Mesenchymal stem cell (in vitro differentiated cells and primary cell): ENCODE measurements around the gene MBD2. TPM values are rescaled to one million over a fixed set of nuclear protein-coding genes. Genes with fewer than 3 reads are reported as not detected.

Experiments
- DNase-seq: peaks from one replicate; pipeline ENCODE4 v3.0.0-alpha.2; 2013
- H2AFZ ChIP-seq: one replicate; pipeline ENCODE4 v1.6.1; 2013; ENCODE audit warnings: low read depth, mild to moderate bottlenecking, control low read depth, inconsistent platforms, low read length, moderate library complexity
- H2AK5ac ChIP-seq: 2 replicates; pipeline ENCODE4 v1.6.1; 2013; ENCODE audit warnings: low read length, moderate library complexity, mild to moderate bottlenecking, inconsistent platforms; ENCODE audit not compliant: severe bottlenecking
- H2BK120ac ChIP-seq: one replicate; pipeline ENCODE4 v1.6.1; 2013; ENCODE audit warnings: low read depth, mild to moderate bottlenecking, inconsistent platforms, low read length, moderate library complexity
- H2BK12ac ChIP-seq, 2 experiments: one replicate each; pipeline ENCODE4 v1.6.1; 2013; ENCODE audit warnings: inconsistent platforms in 2 of 2, low read length in 2 of 2, mild to moderate bottlenecking in 2 of 2, moderate library complexity in 2 of 2, control low read depth in 1 of 2
- H2BK15ac ChIP-seq: one replicate; pipeline ENCODE4 v1.6.1; 2013; ENCODE audit warnings: mild to moderate bottlenecking, low read depth, inconsistent platforms; ENCODE audit not compliant: poor library complexity, severe bottlenecking
- H2BK5ac ChIP-seq: 2 replicates; pipeline ENCODE4 v1.6.1; 2013; ENCODE audit warnings: low read depth, mild to moderate bottlenecking, low read length, control low read depth, inconsistent platforms; ENCODE audit not compliant: poor library complexity, severe bottlenecking
- H3K14ac ChIP-seq, 2 experiments: one replicate each; pipeline ENCODE4 v1.6.1; 2013; ENCODE audit warnings: inconsistent platforms in 2 of 2, low read length in 2 of 2, control low read depth in 1 of 2, mild to moderate bottlenecking in 1 of 2, moderate library complexity in 1 of 2
- H3K18ac ChIP-seq, 2 experiments: one replicate each; pipeline ENCODE4 v1.6.1; 2013; ENCODE audit warnings: inconsistent platforms in 2 of 2, low read length in 2 of 2, control low read depth in 1 of 2, low read depth in 1 of 2, mild to moderate bottlenecking in 1 of 2
- H3K23ac ChIP-seq, 2 experiments: one replicate each; pipeline ENCODE4 v1.6.1; 2013; ENCODE audit warnings: inconsistent platforms in 2 of 2, low read length in 2 of 2, mild to moderate bottlenecking in 2 of 2, moderate library complexity in 2 of 2, control low read depth in 1 of 2
- H3K27ac ChIP-seq: 2 replicates; pipeline ENCODE4 v1.5.1; 2013; ENCODE audit warnings: mild to moderate bottlenecking, moderate library complexity, low read length, control low read depth, inconsistent platforms; ENCODE audit not compliant: poor library complexity, severe bottlenecking
- H3K27me3 ChIP-seq, 2 experiments: 2 replicates each; pipeline versions ENCODE4 v1.6.1 to v1.7.0; 2013; ENCODE audit warnings: low read length in 2 of 2, mild to moderate bottlenecking in 2 of 2, moderate library complexity in 2 of 2, control low read depth in 1 of 2, inconsistent platforms in 1 of 2; ENCODE audit not compliant: control insufficient read depth in 1 of 2, insufficient read depth in 1 of 2
- H3K36me3 ChIP-seq, 2 experiments: 2 replicates each; pipeline versions ENCODE4 v1.6.1 to v1.7.0; 2013; ENCODE audit warnings: low read length in 2 of 2, control low read depth in 1 of 2, inconsistent platforms in 1 of 2, low read depth in 1 of 2, mild to moderate bottlenecking in 1 of 2; ENCODE audit not compliant: insufficient read depth in 2 of 2, control insufficient read depth in 1 of 2
- H3K4ac ChIP-seq, 2 experiments: one replicate each; pipeline ENCODE4 v1.6.1; 2013; ENCODE audit warnings: inconsistent platforms in 2 of 2, low read length in 2 of 2, mild to moderate bottlenecking in 2 of 2, moderate library complexity in 2 of 2, control low read depth in 1 of 2, low read depth in 1 of 2
- H3K4me1 ChIP-seq: 2 replicates; pipeline ENCODE4 v1.6.1; 2013; ENCODE audit warnings: low read depth, low read length, control low read depth; ENCODE audit not compliant: control insufficient read depth, insufficient read depth
- H3K4me2 ChIP-seq: 2 replicates; pipeline ENCODE4 v1.6.1; 2013; ENCODE audit warnings: low read length, mild to moderate bottlenecking, inconsistent platforms; ENCODE audit not compliant: poor library complexity, severe bottlenecking
- H3K4me3 ChIP-seq, 2 experiments: 2 replicates each; pipeline versions ENCODE4 v1.5.1 to v1.7.0; 2013; ENCODE audit warnings: low read length in 2 of 2, mild to moderate bottlenecking in 2 of 2, control low read depth in 1 of 2, low read depth in 1 of 2; ENCODE audit not compliant: insufficient read depth in 1 of 2
- H3K79me1 ChIP-seq: replicated peaks from 2 replicates; pipeline ENCODE4 v1.6.1; 2013; ENCODE audit warnings: mild to moderate bottlenecking, control low read depth, low read length, inconsistent platforms; ENCODE audit not compliant: poor library complexity, severe bottlenecking
- H3K9ac ChIP-seq: 2 replicates; pipeline ENCODE4 v1.7.0; 2013; ENCODE audit warnings: mild to moderate bottlenecking, low read length, moderate library complexity
- H3K9me3 ChIP-seq: 2 replicates; pipeline ENCODE4 v1.7.0; 2013; ENCODE audit warnings: mild to moderate bottlenecking, low read length; ENCODE audit not compliant: control insufficient read depth
- H4K8ac ChIP-seq: one replicate; pipeline ENCODE4 v1.6.1; 2013; ENCODE audit warnings: inconsistent platforms, mild to moderate bottlenecking, low read length, moderate library complexity
- H4K91ac ChIP-seq: one replicate; pipeline ENCODE4 v1.6.1; 2013; ENCODE audit warnings: mild to moderate bottlenecking, low read length, inconsistent platforms
- WGBS: methylation state at CpG from one replicate; pipeline ENCODE4 v1.1.7; 2013; ENCODE audit warnings: mixed read lengths; 5-methylcytosine and 5-hydroxymethylcytosine counted together
- polyA plus RNA-seq, 2 experiments: library from polyadenylated mRNA; stranded (reverse); fragments of 200-250 nt; gene quantifications; one replicate each; pipeline ENCODE4 v1.2.3, GENCODE V29; 2013

The MBD2 gene
- polyA plus RNA-seq (2013, experiment 1 of 2) = 25.6 TPM
- 26.0 TPM for polyA plus RNA-seq (2013, experiment 2 of 2)

- H2BK5ac ChIP-seq = peak within 1 kb of the TSS; percentile 66
- no peaks in the 10 kb centered on the region for H3K4me1 ChIP-seq
- H3K18ac ChIP-seq = peak within 1 kb of the TSS; percentile 54 to 90
- no peaks in the 10 kb centered on the region for H3K79me1 ChIP-seq
- H3K4me3 ChIP-seq = peak within 1 kb of the TSS; percentile 79 to 96
- peak within 1 kb of the TSS; percentile 61 for H2AFZ ChIP-seq
- H3K9ac ChIP-seq = peak within 1 kb of the TSS; percentile 89
- peak within 1 kb of the TSS; percentile 78 for H3K4me2 ChIP-seq
- H3K27ac ChIP-seq = peak within 1 kb of the TSS; percentile 63
- peak within 1 kb of the TSS; percentile 83 for H2BK15ac ChIP-seq
- peak within 1 kb of the TSS; percentile 64 for H4K8ac ChIP-seq
- H3K4ac ChIP-seq = peak within 1 kb of the TSS; percentile 86 to 87
- peak within 1 kb of the TSS in 1 of 2 experiments; percentile 40 for H3K23ac ChIP-seq
- 2% methylated on average over 29 of the region's 66 CpGs for WGBS
- peaks cover 0 to 5% of the 10 kb centered on the region in 2 experiments for H3K36me3 ChIP-seq
- H3K14ac ChIP-seq = peak within 1 kb of the TSS; percentile 81 to 86
- peak within 1 kb of the TSS in 1 of 2 experiments; percentile 31 for H2BK12ac ChIP-seq
- peak; percentile 94 for DNase-seq
- H2AK5ac ChIP-seq = no peak within 1 kb of the TSS
- peak within 1 kb of the TSS; percentile 83 for H4K91ac ChIP-seq
- H3K9me3 ChIP-seq = no peaks in the 10 kb centered on the region
- peak within 1 kb of the TSS; percentile 92 for H2BK120ac ChIP-seq
- H3K27me3 ChIP-seq = no peaks in the 10 kb centered on the region
Observed at GRCh38 chr18:54224379-54225014, at the start of gene MBD2. Gene MBD2 (minus strand): TSS chr18:54224669. CDS start chr18:54224559, 110 bp downstream.

- H2BK15ac ChIP-seq = peak overlapping the region; percentile 92
- peak overlapping the region; percentile 62 for H3K27ac ChIP-seq
- peak overlapping the region; percentile 85 for H2BK5ac ChIP-seq
- WGBS = 7% methylated on average over 23 of the region's 27 CpGs
- H2AK5ac ChIP-seq = no peak overlapping the region
- peak overlapping the region; percentile 80 to 90 for H3K4ac ChIP-seq
- peak overlapping the region; percentile 89 for H2BK120ac ChIP-seq
- H2BK12ac ChIP-seq = no peak overlapping the region
- H3K4me3 ChIP-seq = peak overlapping the region; percentile 78 to 81
- H3K79me1 ChIP-seq = peaks cover 6% of the 10 kb centered on the region
- peak overlapping the region; percentile 79 for H4K91ac ChIP-seq
- peak overlapping the region in 1 of 2 experiments; percentile 63 for H3K14ac ChIP-seq
- H3K27me3 ChIP-seq = no peaks in the 10 kb centered on the region
- H3K36me3 ChIP-seq = peaks cover 0 to 5% of the 10 kb centered on the region in 2 experiments
- peak; percentile 48 for DNase-seq
- peak overlapping the region; percentile 72 for H3K4me2 ChIP-seq
- H2AFZ ChIP-seq = peak overlapping the region; percentile 91
- no peaks in the 10 kb centered on the region for H3K9me3 ChIP-seq
- H3K23ac ChIP-seq = peak overlapping the region in 1 of 2 experiments; percentile 79
- H4K8ac ChIP-seq = peak overlapping the region; percentile 97
- peak overlapping the region; percentile 88 to 98 for H3K18ac ChIP-seq
- H3K4me1 ChIP-seq = peaks cover 4% of the 10 kb centered on the region
- peak overlapping the region; percentile 91 for H3K9ac ChIP-seq
Observed at GRCh38 chr18:54269893-54270844, 45.7 kb upstream of the MBD2 start.

GRCh38 chr18:54268751-54269150 lies 44.3 kb upstream of the MBD2 start:
- DNase-seq = no peak

More at GRCh38 chr18:54268751-54269150, 44.3 kb upstream of the MBD2 start:
- Histone ChIP-seq H3K4ac (peak overlapping the region in 1 of 2 experiments; percentile 58), H3K23ac (no peak overlapping the region), H3K27me3 (no peaks in the 10 kb centered on the region), H3K9me3 (no peaks in the 10 kb centered on the region), H2BK12ac (peak overlapping the region in 1 of 2 experiments; percentile 18), H3K27ac (peak overlapping the region; percentile 41), H3K4me1 (peaks cover 4% of the 10 kb centered on the region), H2AFZ (peak overlapping the region; percentile 51), H3K9ac (peak overlapping the region; percentile 91), H4K91ac (no peak overlapping the region), H3K79me1 (peaks cover 6% of the 10 kb centered on the region), H3K14ac (no peak overlapping the region), H3K36me3 (no peaks in the 10 kb centered on the region), H2BK5ac (no peak overlapping the region), H3K4me3 (peak overlapping the region; percentile 78 to 81), H2AK5ac (no peak overlapping the region), H2BK120ac (peak overlapping the region; percentile 3), H3K4me2 (no peak overlapping the region), H4K8ac (peak overlapping the region; percentile 50), H2BK15ac (peak overlapping the region; percentile 80), H3K18ac (peak overlapping the region in 1 of 2 experiments; percentile 34)
- 84% methylated on average over 6 of the region's 6 CpGs for WGBS
